Activated CD4-positive, alpha-beta T cell treated with anti-CD3 and anti-CD28 coated beads, Interleukin-2, amount 50 U/mL, for 48 hours (primary cell): ENCODE results near the gene EMILIN3.

ENCODE experiments used
- DNase-seq, 2 experiments: peaks; one replicate each; pipeline ENCODE4 v3.0.0-alpha.2; 2020

The EMILIN3 gene

GRCh38 chr20:41390889-41391288, 24.3 kb upstream of the EMILIN3 start:
- DNase-seq, result no peak

GRCh38 chr20:41387444-41387851, 20.8 kb upstream of the EMILIN3 start:
- no peak for DNase-seq

GRCh38 chr20:41386502-41387427, 20.1 kb upstream of the EMILIN3 start:
- no peak for DNase-seq

GRCh38 chr20:41382791-41383305, 16.2 kb upstream of the EMILIN3 start:
- DNase-seq, result no peak

GRCh38 chr20:41380551-41381193, 14.1 kb upstream of the EMILIN3 start:
- DNase-seq, result no peak

GRCh38 chr20:41379551-41379950, 12.9 kb upstream of the EMILIN3 start:
- DNase-seq, result no peak

GRCh38 chr20:41377275-41377674, 10.7 kb upstream of the EMILIN3 start:
- DNase-seq, result no peak

- no peak for DNase-seq
These were observed 9.7 kb upstream of the EMILIN3 start for GRCh38 chr20:41376349-41376748.

GRCh38 chr20:41375846-41376245, 9.2 kb upstream of the EMILIN3 start:
- no peak for DNase-seq

- no peak for DNase-seq
These were observed 7.6 kb upstream of the EMILIN3 start for GRCh38 chr20:41373931-41374920.

- no peak for DNase-seq
These were observed 6.7 kb upstream of the EMILIN3 start for GRCh38 chr20:41373251-41373783.

GRCh38 chr20:41371371-41371770, 4.8 kb upstream of the EMILIN3 start:
- DNase-seq, result no peak

- DNase-seq, result peak in 1 of 2 experiments; percentile 14
These were observed 3.6 kb upstream of the EMILIN3 start for GRCh38 chr20:41370176-41370575.

GRCh38 chr20:41369673-41370072, 3.1 kb upstream of the EMILIN3 start:
- DNase-seq, result no peak

GRCh38 chr20:41367956-41368355, 1.3 kb upstream of the EMILIN3 start:
- no peak for DNase-seq

GRCh38 chr20:41367393-41367695, 726 bp upstream of the EMILIN3 start:
- no peak for DNase-seq

GRCh38 chr20:41365777-41366545, 657 bp downstream of the EMILIN3 start:
- DNase-seq, result no peak

GRCh38 chr20:41364967-41365765, 1.5 kb downstream of the EMILIN3 start:
- no peak for DNase-seq

GRCh38 chr20:41364236-41364855, 2.3 kb downstream of the EMILIN3 start:
- no peak for DNase-seq

- DNase-seq, result no peak
These were observed 3.0 kb downstream of the EMILIN3 start for GRCh38 chr20:41363601-41364000.
